HFFc6 (cell line): ENCODE measurements around the gene TSPAN18. TPM values are rescaled to one million over a fixed set of nuclear protein-coding genes. Genes with fewer than 3 reads are reported as not detected.

ENCODE experiments used
- DNase-seq: peaks from one replicate; pipeline ENCODE4 v3.0.0-alpha.2; 2018
- H3K27ac Mint-ChIP-seq: 2 replicates; pipeline ENCODE4 v1.8.0; 2020; ENCODE audit warnings: mild to moderate bottlenecking, mixed read lengths
- H3K27me3 Mint-ChIP-seq: 2 replicates; pipeline ENCODE4 v1.8.0; 2021; ENCODE audit warnings: mild to moderate bottlenecking, moderate library complexity, mixed read lengths; ENCODE audit not compliant: insufficient read depth
- H3K36me3 Mint-ChIP-seq: 2 replicates; pipeline ENCODE4 v1.8.0; 2021; ENCODE audit warnings: low read depth, mixed read lengths
- H3K4me1 Mint-ChIP-seq: 2 replicates; pipeline ENCODE4 v1.8.0; 2020; ENCODE audit warnings: low read depth, mixed read lengths
- H3K4me3 Mint-ChIP-seq: 2 replicates; pipeline ENCODE4 v1.8.0; 2020; ENCODE audit warnings: mild to moderate bottlenecking, moderate library complexity, mixed read lengths
- H3K9me3 Mint-ChIP-seq: 2 replicates; pipeline ENCODE4 v1.8.0; 2020; ENCODE audit warnings: mild to moderate bottlenecking, mixed read lengths
- CTCF ChIP-seq: fragments of 200-600 bp; sonication (generic); IDR thresholded peaks from 2 replicates; pipeline ENCODE4 v1.5.0; 2021; ENCODE audit warnings: antibody characterized with exemption, mild to moderate bottlenecking
- total RNA-seq, 6 experiments: library from RNA; stranded (reverse); fragmentation: NEBNext Ultra II Directional; extraction: Animal tissue kit (Norgen Biotek cat#: 25700); gene quantifications; 2 replicates in 1 of 6; 3 replicates in 5 of 6; pipeline ENCODE4 v1.2.3, GENCODE V29; 2021

The TSPAN18 gene
- total RNA-seq, 6 experiments from 2014 or later: 0.09 TPM; not detected in 5

DNA sequence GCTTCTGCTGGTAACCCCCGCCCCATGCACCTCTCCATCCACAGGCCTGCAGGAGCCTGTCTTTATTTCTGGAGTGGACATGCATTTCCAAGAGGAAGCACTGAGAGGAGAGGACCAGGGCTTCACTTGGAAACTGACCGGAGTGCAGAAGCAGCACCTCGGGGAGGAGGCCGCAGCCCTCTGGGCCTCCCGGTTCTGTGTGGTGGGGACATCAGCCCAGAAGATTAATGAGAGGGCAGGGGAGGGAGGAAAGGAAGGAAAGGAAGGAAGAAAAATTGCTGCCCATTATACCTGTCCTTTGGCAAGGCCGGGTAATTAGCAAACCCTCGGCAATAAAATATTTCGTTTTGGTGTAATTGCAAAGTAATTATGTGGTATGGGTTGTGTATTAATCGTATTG is 126.9 kb downstream of the TSPAN18 start:
- H3K9me3 Mint-ChIP-seq: no peaks in the 10 kb centered on the region
- no peak overlapping the region for H3K4me3 Mint-ChIP-seq
- DNase-seq: no peak
- peaks cover 33% of the 10 kb centered on the region for H3K4me1 Mint-ChIP-seq
- peaks cover 26% of the 10 kb centered on the region for H3K27me3 Mint-ChIP-seq
- H3K27ac Mint-ChIP-seq: no peak overlapping the region
- TF ChIP-seq CTCF: no peak
- H3K36me3 Mint-ChIP-seq: no peaks in the 10 kb centered on the region

DNA sequence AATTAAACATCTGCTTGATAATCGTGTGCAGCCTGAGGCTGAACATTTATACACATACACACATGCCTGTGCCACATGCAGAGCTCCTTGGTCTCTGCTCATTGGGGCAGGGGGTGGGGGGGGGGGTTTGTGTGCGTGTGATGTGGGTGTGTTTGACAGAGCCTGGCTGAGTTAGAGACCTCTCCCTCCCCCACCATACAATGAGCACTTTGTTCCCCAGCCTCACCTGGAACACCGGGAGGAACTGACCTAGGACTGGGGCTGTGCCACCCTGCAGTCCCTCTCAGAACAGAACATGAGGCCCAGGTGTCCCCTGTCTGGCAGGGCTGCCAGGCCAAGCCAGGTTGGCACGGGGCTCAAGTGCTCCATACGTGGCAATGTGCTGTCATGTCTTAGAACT is 127.3 kb downstream of the TSPAN18 start:
- no peak overlapping the region for H3K27ac Mint-ChIP-seq
- H3K9me3 Mint-ChIP-seq: no peaks in the 10 kb centered on the region
- peaks cover 36% of the 10 kb centered on the region for H3K4me1 Mint-ChIP-seq
- TF ChIP-seq CTCF: no peak
- no peak for DNase-seq
- H3K36me3 Mint-ChIP-seq: no peaks in the 10 kb centered on the region
- peaks cover 25% of the 10 kb centered on the region for H3K27me3 Mint-ChIP-seq
- H3K4me3 Mint-ChIP-seq: no peak overlapping the region

- peaks cover 28% of the 10 kb centered on the region for H3K27me3 Mint-ChIP-seq
These were observed 128.2 kb downstream of the TSPAN18 start for GRCh38 chr11:44854741-44855492.

DNA sequence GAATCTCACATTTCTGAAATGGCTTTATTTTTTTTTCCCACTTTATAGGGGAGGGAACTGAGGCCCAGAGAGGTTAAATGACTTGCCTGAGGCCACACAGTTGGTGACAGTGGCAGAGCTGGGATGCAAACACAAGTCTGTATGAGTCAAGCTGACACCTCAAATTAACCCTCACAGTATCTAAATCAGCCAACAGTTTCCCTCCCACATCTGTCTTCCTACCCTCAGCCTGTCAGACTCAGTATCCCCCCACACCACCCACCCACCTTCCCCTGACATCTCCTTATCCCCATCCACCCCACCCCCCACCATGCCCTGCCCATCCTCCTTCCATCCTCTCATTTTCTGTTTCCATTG is 128.7 kb downstream of the TSPAN18 start:
- H3K4me1 Mint-ChIP-seq: peaks cover 46% of the 10 kb centered on the region
- H3K36me3 Mint-ChIP-seq: no peaks in the 10 kb centered on the region
- H3K27ac Mint-ChIP-seq: no peak overlapping the region
- H3K9me3 Mint-ChIP-seq: no peaks in the 10 kb centered on the region
- H3K27me3 Mint-ChIP-seq: peaks cover 29% of the 10 kb centered on the region
- TF ChIP-seq CTCF: no peak
- H3K4me3 Mint-ChIP-seq: no peak overlapping the region
- DNase-seq: no peak

More at GRCh38 chr11:44854741-44855492, 128.2 kb downstream of the TSPAN18 start:
- Mint-ChIP-seq H3K9me3 (no peaks in the 10 kb centered on the region), H3K27ac (no peak overlapping the region), H3K36me3 (no peaks in the 10 kb centered on the region), H3K4me1 (peaks cover 44% of the 10 kb centered on the region), H3K4me3 (no peak overlapping the region)
- TF ChIP-seq CTCF: no peak
- no peak for DNase-seq

- H3K4me3 Mint-ChIP-seq: no peak overlapping the region
- DNase-seq: no peak
- H3K4me1 Mint-ChIP-seq: peaks cover 50% of the 10 kb centered on the region
- H3K27me3 Mint-ChIP-seq: peaks cover 25% of the 10 kb centered on the region
- H3K27ac Mint-ChIP-seq: no peak overlapping the region
- TF ChIP-seq CTCF: no peak
- no peaks in the 10 kb centered on the region for H3K9me3 Mint-ChIP-seq
- H3K36me3 Mint-ChIP-seq: 0 out of 2 replicates have a peak, but pooled peaks cover under 1% of the 10 kb centered on the region
These were observed 130.8 kb downstream of the TSPAN18 start for GRCh38 chr11:44857490-44858090.
